Prostate gland (tissue), 2 donors: ENCODE data around the gene POLR1A. TPM values are rescaled to one million over a fixed set of nuclear protein-coding genes. Genes with fewer than 3 reads are reported as not detected.

ENCODE experiments used
- DNase-seq: peaks from one replicate; pipeline ENCODE4 v3.0.0-alpha.2; 2019; ENCODE audit warnings: low spot score
- H3K27ac ChIP-seq, 2 donors: fragments of 200-600 bp; sonication (generic); 2 replicates each; pipeline ENCODE4 v1.5.1; 2017 to 2019
- H3K27me3 ChIP-seq: fragments of 200-600 bp; sonication (generic); replicated peaks from 2 replicates; pipeline ENCODE4 v1.5.1; 2019; ENCODE audit not compliant: insufficient read depth
- H3K36me3 ChIP-seq, 2 donors: fragments of 200-600 bp; sonication (generic); 1 replicate in 1 of 2; 2 replicates in 1 of 2; pipeline versions ENCODE4 v1.5.1 to v1.8.1; 2017 to 2019
- H3K4me1 ChIP-seq: fragments of 200-600 bp; sonication (generic); replicated peaks from 2 replicates; pipeline ENCODE4 v1.5.1; 2019
- H3K4me3 ChIP-seq, 2 donors: fragments of 200-600 bp; sonication (generic); 2 replicates each; pipeline ENCODE4 v1.5.1; 2017 to 2019
- H3K9me3 ChIP-seq: fragments of 200-600 bp; sonication (generic); 2 replicates; pipeline ENCODE4 v1.5.1; 2017
- CTCF ChIP-seq, 4 experiments: fragments of 200-600 bp in 2 of 4; fragments of 450-650 bp in 2 of 4; sonication (generic) in 2 of 4; IDR thresholded peaks; 1 replicate in 3 of 4; 2 replicates in 1 of 4; pipeline ENCODE4 v1.5.1; 2016 to 2019; ENCODE audit warnings: antibody characterized with exemption in 4 of 4, mild to moderate bottlenecking in 2 of 4, moderate library complexity in 2 of 4
- POLR2A ChIP-seq: fragments of 450-650 bp; IDR thresholded peaks from one replicate; pipeline ENCODE4 v1.6.1; 2016; ENCODE audit warnings: antibody characterized with exemption, mild to moderate bottlenecking
- POLR2AphosphoS5 ChIP-seq: sonication (generic); formaldehyde crosslinking; IDR thresholded peaks from one replicate; pipeline ENCODE4 v1.6.1; 2017; ENCODE audit warnings: antibody characterized with exemption
- WGBS: methylation state at CpG from one replicate; pipeline ENCODE4 v1.1.5; 2018; 5-methylcytosine and 5-hydroxymethylcytosine counted together
- intact Hi-C: fragments of 100-400 bp; cut with DNase I; formaldehyde crosslinking; loops from one replicate; pipeline ENCODE4 v1.14.2; 2022
- total RNA-seq, 2 donors: library from RNA; depleted of rRNA; stranded (reverse); fragments of >200 nt; gene quantifications; one replicate each; pipeline ENCODE4 v1.1.0, GENCODE V29; 2016

The POLR1A gene
- total RNA-seq, 2 donors from 2014 or later, result 13.0 to 27.4 TPM

GRCh38 chr2:86143307-86143706 is 37.6 kb upstream of the POLR1A start:
- Histone ChIP-seq H3K9me3 (no peaks in the 10 kb centered on the region), H3K27ac (no peak overlapping the region), H3K4me3 (no peak overlapping the region), H3K4me1 (no peaks in the 10 kb centered on the region), H3K36me3 (peaks cover 0 to 23% of the 10 kb centered on the region in 2 donors), H3K27me3 (no peaks in the 10 kb centered on the region)
- intact Hi-C loops, result no loop called here
- 89% methylated on average over 6 of the region's 6 CpGs for WGBS
- DNase-seq, result no peak
- TF ChIP-seq POLR2A (no peak), CTCF (IDR thresholded peaks at IDR 0.05) (no peak), POLR2AphosphoS5 (no peak)

- intact Hi-C loops, result no loop called here
- no peaks in the 10 kb centered on the region for H3K9me3 ChIP-seq
- no peak for DNase-seq
- no peak overlapping the region for H3K4me3 ChIP-seq
- H3K27ac ChIP-seq, result no peak overlapping the region
- H3K4me1 ChIP-seq, result no peaks in the 10 kb centered on the region
- peaks cover 5 to 21% of the 10 kb centered on the region in 2 donors for H3K36me3 ChIP-seq
- no peaks in the 10 kb centered on the region for H3K27me3 ChIP-seq
- TF ChIP-seq POLR2A, result no peak
- TF ChIP-seq POLR2AphosphoS5, result no peak
- TF ChIP-seq CTCF (IDR thresholded peaks at IDR 0.05), result no peak
- WGBS, result 60% methylated on average over 3 of the region's 3 CpGs
Measured at GRCh38 chr2:86142436-86143257, 37.0 kb upstream of the POLR1A start.

- no peaks in the 10 kb centered on the region for H3K9me3 ChIP-seq
- peaks cover 7 to 19% of the 10 kb centered on the region in 2 donors for H3K36me3 ChIP-seq
- TF ChIP-seq CTCF (IDR thresholded peaks at IDR 0.05), result no peak
- no peak for TF ChIP-seq POLR2AphosphoS5
- no peak for TF ChIP-seq POLR2A
- intact Hi-C loops, result no loop called here
- no peaks in the 10 kb centered on the region for H3K4me1 ChIP-seq
- no peak for DNase-seq
- H3K4me3 ChIP-seq, result no peak overlapping the region
- WGBS, result 72% methylated on average over 4 of the region's 4 CpGs
- no peak overlapping the region for H3K27ac ChIP-seq
- H3K27me3 ChIP-seq, result no peaks in the 10 kb centered on the region
Measured at GRCh38 chr2:86140969-86141392, 35.3 kb upstream of the POLR1A start.

- 91% methylated on average over 4 of the region's 4 CpGs for WGBS
- H3K4me3 ChIP-seq, result no peak overlapping the region
- H3K36me3 ChIP-seq, result peaks cover 7 to 24% of the 10 kb centered on the region in 2 donors
- intact Hi-C loops, result no loop called here
- TF ChIP-seq CTCF (IDR thresholded peaks at IDR 0.05), result no peak
- no peak for TF ChIP-seq POLR2AphosphoS5
- no peak for TF ChIP-seq POLR2A
- H3K27me3 ChIP-seq, result no peaks in the 10 kb centered on the region
- no peak for DNase-seq
- no peaks in the 10 kb centered on the region for H3K4me1 ChIP-seq
- H3K27ac ChIP-seq, result no peak overlapping the region
- no peaks in the 10 kb centered on the region for H3K9me3 ChIP-seq
Measured at GRCh38 chr2:86139981-86140380, 34.3 kb upstream of the POLR1A start.
